Measurements from ENCODE around the gene N4BP2L2.

- TF ChIP-seq CTCF (IDR thresholded peaks at IDR 0.05): no peak
- TF ChIP-seq POLR2A (IDR thresholded peaks at IDR 0.05): no peak
- no peak for TF ChIP-seq POLR2AphosphoS5 (IDR thresholded peaks at IDR 0.05)
Observed at GRCh38 chr13:32423592-32423991, 115.0 kb downstream of the N4BP2L2 start.
